Hepatocyte (in vitro differentiated cells): ENCODE measurements around the gene C5orf15.

Experiments
- EZH2 ChIP-seq: fragments of 200-600 bp; sonication (generic); IDR thresholded peaks from 2 replicates; pipeline ENCODE4 v1.6.1; 2016; ENCODE audit warnings: antibody characterized with exemption, mild to moderate bottlenecking, borderline replicate concordance
- TF ChIP-seq, protein P1 (sequence below): fragments of 200-600 bp; sonication (generic); IDR thresholded peaks from 2 replicates; pipeline ENCODE4 v1.5.1; 2016; ENCODE audit warnings: antibody characterized with exemption, mild to moderate bottlenecking; ENCODE audit not compliant: poor library complexity

DNA sequence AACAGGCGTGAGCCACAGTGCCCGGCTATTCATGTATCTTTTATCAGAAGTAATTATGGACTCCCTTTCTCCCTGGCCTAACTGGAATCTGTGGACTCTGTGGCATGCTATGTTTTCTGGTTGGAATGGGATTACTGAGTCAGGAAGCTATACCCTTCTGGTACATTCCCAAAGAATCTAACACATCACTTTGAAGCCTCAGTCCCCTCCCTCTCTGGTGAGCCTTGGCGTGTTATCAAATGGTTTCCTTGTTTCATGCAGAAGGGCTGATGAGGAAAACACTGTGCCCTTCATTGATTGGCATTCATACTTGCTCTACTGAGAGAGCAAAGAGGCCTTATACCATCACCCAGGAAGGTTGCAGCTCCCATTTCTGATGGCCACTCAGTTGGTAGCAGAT is 22.9 kb downstream of the C5orf15 start:
- TF ChIP-seq, protein P1, sequence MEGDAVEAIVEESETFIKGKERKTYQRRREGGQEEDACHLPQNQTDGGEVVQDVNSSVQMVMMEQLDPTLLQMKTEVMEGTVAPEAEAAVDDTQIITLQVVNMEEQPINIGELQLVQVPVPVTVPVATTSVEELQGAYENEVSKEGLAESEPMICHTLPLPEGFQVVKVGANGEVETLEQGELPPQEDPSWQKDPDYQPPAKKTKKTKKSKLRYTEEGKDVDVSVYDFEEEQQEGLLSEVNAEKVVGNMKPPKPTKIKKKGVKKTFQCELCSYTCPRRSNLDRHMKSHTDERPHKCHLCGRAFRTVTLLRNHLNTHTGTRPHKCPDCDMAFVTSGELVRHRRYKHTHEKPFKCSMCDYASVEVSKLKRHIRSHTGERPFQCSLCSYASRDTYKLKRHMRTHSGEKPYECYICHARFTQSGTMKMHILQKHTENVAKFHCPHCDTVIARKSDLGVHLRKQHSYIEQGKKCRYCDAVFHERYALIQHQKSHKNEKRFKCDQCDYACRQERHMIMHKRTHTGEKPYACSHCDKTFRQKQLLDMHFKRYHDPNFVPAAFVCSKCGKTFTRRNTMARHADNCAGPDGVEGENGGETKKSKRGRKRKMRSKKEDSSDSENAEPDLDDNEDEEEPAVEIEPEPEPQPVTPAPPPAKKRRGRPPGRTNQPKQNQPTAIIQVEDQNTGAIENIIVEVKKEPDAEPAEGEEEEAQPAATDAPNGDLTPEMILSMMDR: no peak
- TF ChIP-seq EZH2: no peak
